Type B pancreatic cell (in vitro differentiated cells): Measurements from ENCODE around the gene CEBPA. TPM values are rescaled to one million over a fixed set of nuclear protein-coding genes. Genes with fewer than 3 reads are reported as not detected.

Source experiments
- DNase-seq: peaks from one replicate; pipeline ENCODE4 v3.0.0; 2021; ENCODE audit warnings: mixed read lengths; ENCODE audit not compliant: unreplicated experiment; ENCODE audit errors: extremely low spot score
- H3K27ac Mint-ChIP-seq: 2 replicates; pipeline ENCODE4 v1.8.0; 2021; ENCODE audit warnings: mild to moderate bottlenecking, mixed read lengths
- H3K27me3 Mint-ChIP-seq: 2 replicates; pipeline ENCODE4 v1.8.0; 2021; ENCODE audit warnings: mixed read lengths
- H3K36me3 Mint-ChIP-seq: 2 replicates; pipeline ENCODE4 v1.8.0; 2021; ENCODE audit warnings: mixed read lengths
- H3K4me1 Mint-ChIP-seq: one replicate; pipeline ENCODE4 v1.8.0; 2021; ENCODE audit warnings: mixed read lengths; ENCODE audit not compliant: unreplicated experiment
- H3K4me3 Mint-ChIP-seq: 2 replicates; pipeline ENCODE4 v1.8.0; 2021; ENCODE audit warnings: mild to moderate bottlenecking, mixed read lengths
- H3K9me3 Mint-ChIP-seq: 2 replicates; pipeline ENCODE4 v1.8.0; 2021; ENCODE audit warnings: mixed read lengths
- total RNA-seq: library from RNA; stranded (reverse); gene quantifications from 2 replicates; pipeline ENCODE4 v1.2.1, GENCODE V29; 2021; ENCODE audit warnings: low replicate concordance
- TF ChIP-seq, protein P1 (sequence below): fragments of 200-600 bp; sonication (generic); conservative IDR thresholded peaks from 2 replicates; pipeline ENCODE4 v1.5.0; 2021; ENCODE audit warnings: antibody characterized with exemption, mild to moderate bottlenecking

The CEBPA gene
- total RNA-seq, 1 donor from 2014 or later = 24.4 TPM

DNA sequence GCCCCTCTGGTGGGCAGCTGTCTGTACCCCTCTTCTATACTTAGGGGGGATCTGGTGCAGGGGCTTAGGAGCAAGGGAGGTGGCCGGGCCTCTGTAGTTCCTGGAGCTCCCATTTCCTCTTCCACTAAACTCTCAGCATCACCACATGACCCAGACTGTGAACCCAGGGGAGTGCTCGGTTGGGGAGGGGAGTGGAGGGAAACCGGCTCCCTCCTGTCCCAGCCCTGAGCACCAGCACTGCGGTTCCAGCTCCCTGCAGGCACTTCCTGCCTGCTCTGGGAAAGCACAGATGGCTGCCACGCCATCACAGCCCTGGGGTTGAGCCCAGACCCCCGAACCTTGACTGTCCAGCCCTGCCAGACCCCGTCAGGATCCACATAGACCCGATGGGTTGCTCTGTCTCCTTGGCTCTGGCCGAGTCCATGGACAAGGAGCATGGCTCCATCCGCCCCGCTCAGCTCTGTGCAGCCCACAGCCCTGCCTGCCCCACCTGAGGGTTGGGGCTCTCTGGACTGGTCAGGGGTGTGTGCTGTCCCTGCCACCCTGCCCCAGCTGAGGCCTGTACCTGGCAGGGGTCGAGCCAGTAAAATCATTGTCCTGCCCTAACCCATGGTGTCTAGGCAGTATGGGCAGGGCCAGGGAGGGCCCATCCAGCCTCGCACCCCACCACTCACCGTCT is 40.7 kb downstream of the CEBPA start:
- H3K36me3 Mint-ChIP-seq = no peaks in the 10 kb centered on the region
- H3K9me3 Mint-ChIP-seq = no peaks in the 10 kb centered on the region
- DNase-seq = no peak
- H3K27ac Mint-ChIP-seq = no peak overlapping the region
- no peak overlapping the region for H3K4me3 Mint-ChIP-seq
- H3K27me3 Mint-ChIP-seq = no peaks in the 10 kb centered on the region
- H3K4me1 Mint-ChIP-seq = no peaks in the 10 kb centered on the region
- TF ChIP-seq, protein P1, sequence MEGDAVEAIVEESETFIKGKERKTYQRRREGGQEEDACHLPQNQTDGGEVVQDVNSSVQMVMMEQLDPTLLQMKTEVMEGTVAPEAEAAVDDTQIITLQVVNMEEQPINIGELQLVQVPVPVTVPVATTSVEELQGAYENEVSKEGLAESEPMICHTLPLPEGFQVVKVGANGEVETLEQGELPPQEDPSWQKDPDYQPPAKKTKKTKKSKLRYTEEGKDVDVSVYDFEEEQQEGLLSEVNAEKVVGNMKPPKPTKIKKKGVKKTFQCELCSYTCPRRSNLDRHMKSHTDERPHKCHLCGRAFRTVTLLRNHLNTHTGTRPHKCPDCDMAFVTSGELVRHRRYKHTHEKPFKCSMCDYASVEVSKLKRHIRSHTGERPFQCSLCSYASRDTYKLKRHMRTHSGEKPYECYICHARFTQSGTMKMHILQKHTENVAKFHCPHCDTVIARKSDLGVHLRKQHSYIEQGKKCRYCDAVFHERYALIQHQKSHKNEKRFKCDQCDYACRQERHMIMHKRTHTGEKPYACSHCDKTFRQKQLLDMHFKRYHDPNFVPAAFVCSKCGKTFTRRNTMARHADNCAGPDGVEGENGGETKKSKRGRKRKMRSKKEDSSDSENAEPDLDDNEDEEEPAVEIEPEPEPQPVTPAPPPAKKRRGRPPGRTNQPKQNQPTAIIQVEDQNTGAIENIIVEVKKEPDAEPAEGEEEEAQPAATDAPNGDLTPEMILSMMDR = no peak

DNA sequence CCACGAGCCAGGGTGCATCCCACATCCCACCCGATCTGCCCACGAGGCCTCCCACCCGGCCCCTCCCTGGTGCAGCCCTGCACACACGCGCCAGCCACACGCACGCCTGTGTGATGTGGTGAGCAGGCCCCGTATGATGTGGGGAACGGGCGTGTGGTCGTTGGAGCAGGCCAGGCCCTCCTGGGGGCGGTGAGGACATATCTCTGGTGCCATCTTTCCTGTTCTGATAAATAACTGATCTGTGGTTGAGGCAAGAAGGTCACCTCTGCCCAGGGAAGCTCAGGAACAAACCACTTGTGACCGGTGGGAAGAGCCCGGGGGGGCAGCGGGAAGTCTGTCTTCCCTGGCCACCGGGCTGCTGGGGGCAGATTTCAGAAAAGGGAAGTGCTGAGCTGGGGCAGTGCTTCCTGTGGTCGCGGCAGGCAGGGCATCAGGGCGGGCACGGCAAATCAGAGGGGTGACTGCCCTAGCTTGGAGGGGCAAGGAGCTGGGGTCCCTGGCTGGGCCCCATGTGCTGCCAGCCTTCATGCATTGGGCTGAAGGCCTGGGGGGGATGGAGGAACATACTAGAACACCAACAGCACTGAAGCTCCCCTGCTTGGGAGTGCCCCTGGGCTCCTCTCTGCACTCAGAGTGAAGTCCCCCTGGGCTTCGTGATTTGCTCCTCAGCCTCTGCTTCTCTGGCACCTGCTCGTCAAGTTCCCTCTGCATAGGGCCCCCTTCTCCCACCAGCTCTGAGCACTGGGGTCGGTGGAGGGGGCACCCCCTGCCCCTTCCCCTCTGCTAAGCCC is 41.5 kb downstream of the CEBPA start:
- Mint-ChIP-seq H3K27me3 (no peaks in the 10 kb centered on the region), H3K4me1 (no peaks in the 10 kb centered on the region), H3K36me3 (no peaks in the 10 kb centered on the region), H3K9me3 (no peaks in the 10 kb centered on the region), H3K4me3 (no peak overlapping the region), H3K27ac (no peak overlapping the region)
- TF ChIP-seq, protein P1 = no peak
- no peak for DNase-seq

DNA sequence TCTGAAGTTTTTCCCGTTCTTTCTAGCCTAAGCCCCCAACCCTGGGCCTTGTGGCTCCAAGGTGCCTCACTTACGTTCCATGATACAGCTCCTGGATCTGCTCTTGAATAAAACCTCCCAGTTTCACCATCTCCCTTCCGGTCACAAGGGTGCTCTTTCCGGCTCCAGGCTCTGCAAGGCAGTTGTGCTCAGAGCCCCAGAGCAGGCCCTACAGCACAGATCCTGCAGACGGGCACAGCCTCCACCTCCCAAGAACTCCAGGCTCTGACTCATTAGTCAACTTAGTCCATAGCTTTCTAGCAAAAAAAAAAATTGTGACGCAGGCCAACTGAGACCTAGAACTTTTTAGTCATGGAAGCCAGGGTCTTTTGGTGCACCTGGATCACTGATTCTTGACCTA is 42.8 kb downstream of the CEBPA start:
- Mint-ChIP-seq H3K27me3 (no peaks in the 10 kb centered on the region), H3K27ac (no peak overlapping the region), H3K9me3 (no peaks in the 10 kb centered on the region), H3K4me1 (no peaks in the 10 kb centered on the region), H3K36me3 (no peaks in the 10 kb centered on the region), H3K4me3 (no peak overlapping the region)
- no peak for DNase-seq
- TF ChIP-seq, protein P1 = no peak

DNA sequence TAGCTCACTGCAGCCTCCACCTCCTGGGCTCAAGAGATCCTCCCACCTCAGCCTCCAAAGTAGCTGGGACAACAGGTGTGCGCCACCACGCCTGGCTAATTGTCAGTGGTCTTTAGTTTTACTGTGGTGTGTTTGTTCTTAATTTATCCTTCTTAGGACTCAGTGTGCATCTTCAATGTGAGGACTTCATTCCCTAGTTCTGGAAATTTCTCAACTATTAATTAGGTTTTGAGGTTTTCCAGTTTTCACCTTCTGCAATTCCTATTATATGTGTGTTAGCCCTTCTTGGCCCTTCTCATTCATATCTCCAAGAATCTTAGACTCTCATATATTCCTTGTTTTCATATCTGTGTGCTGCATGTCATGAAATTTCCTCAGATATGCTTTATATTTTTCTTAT is 44.5 kb downstream of the CEBPA start:
- DNase-seq = no peak
- Mint-ChIP-seq H3K36me3 (no peaks in the 10 kb centered on the region), H3K27ac (no peak overlapping the region), H3K4me3 (no peak overlapping the region), H3K4me1 (no peaks in the 10 kb centered on the region), H3K27me3 (no peaks in the 10 kb centered on the region), H3K9me3 (no peaks in the 10 kb centered on the region)
- TF ChIP-seq, protein P1 = no peak

DNA sequence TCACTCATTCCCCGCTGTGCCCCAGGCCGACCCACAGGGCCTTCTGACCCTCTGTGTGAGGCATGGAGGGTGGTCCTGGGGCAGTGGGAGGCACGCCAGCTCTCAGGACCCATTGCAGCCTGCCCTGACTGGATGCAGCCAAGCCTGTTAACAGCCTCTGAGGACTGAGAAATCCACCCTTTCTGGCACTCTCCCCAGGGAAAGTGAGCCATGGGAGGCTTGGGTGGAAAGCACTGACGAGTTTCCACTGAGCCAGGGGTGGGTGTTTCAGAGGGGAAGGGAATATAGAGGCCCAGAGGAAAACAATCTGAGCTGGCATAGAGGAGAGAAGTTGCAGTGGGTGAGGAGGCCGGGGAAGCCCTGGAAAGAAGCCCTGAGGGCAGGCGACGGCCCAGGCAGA is 46.1 kb downstream of the CEBPA start:
- Mint-ChIP-seq H3K36me3 (no peaks in the 10 kb centered on the region), H3K9me3 (no peaks in the 10 kb centered on the region), H3K4me1 (no peaks in the 10 kb centered on the region), H3K27me3 (no peaks in the 10 kb centered on the region), H3K4me3 (no peak overlapping the region), H3K27ac (no peak overlapping the region)
- TF ChIP-seq, protein P1 = no peak
- no peak for DNase-seq
